ENCODE results near the gene DDIT3.

DNA sequence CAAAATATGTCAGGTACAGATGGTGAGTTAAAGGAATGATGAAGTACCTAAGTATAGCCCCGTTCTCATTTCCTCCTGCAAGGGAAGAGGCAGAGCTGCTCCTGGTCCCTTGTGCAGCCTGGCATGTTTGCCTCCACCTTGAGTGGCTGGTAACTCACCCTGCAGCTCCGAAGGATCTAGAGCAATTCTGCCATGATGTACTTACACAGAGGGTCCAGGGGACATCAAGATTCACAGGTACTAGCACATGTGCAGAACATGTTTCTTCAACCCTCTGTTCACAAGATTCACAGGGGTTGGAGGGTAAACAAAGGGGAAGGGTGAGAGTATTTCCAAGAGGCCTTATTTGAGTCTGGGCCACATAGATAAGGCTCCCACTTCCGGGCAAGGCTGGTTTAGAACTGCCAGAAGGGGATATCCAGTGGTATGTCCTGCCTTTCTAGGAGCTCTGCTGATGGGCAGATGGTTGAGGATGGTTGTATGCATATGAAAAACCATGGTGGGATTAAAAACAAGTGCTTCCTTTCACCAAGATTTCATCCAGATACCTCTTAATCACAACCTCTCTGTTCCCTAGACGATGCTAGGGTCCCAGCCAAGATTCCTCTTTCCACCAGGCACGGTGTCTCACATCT is 18.9 kb upstream of the DDIT3 start:
- TF ChIP-seq, protein P1, sequence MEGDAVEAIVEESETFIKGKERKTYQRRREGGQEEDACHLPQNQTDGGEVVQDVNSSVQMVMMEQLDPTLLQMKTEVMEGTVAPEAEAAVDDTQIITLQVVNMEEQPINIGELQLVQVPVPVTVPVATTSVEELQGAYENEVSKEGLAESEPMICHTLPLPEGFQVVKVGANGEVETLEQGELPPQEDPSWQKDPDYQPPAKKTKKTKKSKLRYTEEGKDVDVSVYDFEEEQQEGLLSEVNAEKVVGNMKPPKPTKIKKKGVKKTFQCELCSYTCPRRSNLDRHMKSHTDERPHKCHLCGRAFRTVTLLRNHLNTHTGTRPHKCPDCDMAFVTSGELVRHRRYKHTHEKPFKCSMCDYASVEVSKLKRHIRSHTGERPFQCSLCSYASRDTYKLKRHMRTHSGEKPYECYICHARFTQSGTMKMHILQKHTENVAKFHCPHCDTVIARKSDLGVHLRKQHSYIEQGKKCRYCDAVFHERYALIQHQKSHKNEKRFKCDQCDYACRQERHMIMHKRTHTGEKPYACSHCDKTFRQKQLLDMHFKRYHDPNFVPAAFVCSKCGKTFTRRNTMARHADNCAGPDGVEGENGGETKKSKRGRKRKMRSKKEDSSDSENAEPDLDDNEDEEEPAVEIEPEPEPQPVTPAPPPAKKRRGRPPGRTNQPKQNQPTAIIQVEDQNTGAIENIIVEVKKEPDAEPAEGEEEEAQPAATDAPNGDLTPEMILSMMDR (IDR thresholded peaks at IDR 0.05) = no peak
- no peak for TF ChIP-seq POLR2A (IDR thresholded peaks at IDR 0.05)

Measured in heart left ventricle (tissue), 13 donors.